Activated effector memory CD4-positive, alpha-beta T cell treated with Interleukin-2 at 50 U/mL for 16 hours (primary cell): ENCODE results near the gene RABIF.
"Not testable (repeated sequence)": the region's sequence is repeated elsewhere in the genome, so short reads cannot be mapped to it uniquely, and the experiment has no call there.

ENCODE experiments used
- DNase-seq: peaks from one replicate; pipeline ENCODE4 v3.0.0-alpha.2; 2020

Gene RABIF

GRCh38 chr1:202888531-202889360, at the start of gene RABIF:
Gene RABIF (minus strand): TSS chr1:202889149. CDS start chr1:202889098, 51 bp downstream.
- peak; percentile 96 for DNase-seq

- no peak for DNase-seq
Measured at GRCh38 chr1:202938287-202938925, 49.5 kb upstream of the RABIF start.

GRCh38 chr1:202936409-202936808, 47.5 kb upstream of the RABIF start:
- not testable (repeated sequence) for DNase-seq

- no peak for DNase-seq
Measured at GRCh38 chr1:202935844-202936243, 46.9 kb upstream of the RABIF start.

- no peak for DNase-seq
Measured at GRCh38 chr1:202934755-202935154, 45.8 kb upstream of the RABIF start.

GRCh38 chr1:202932476-202932875, 43.5 kb upstream of the RABIF start:
- DNase-seq = no peak

- peak; percentile 91 for DNase-seq
Measured at GRCh38 chr1:202926581-202927491, 37.9 kb upstream of the RABIF start, which contains the start of gene KLHL12. Gene KLHL12 (minus strand): TSS chr1:202927234. CDS start chr1:202925162, 2,072 bp downstream.

- no peak for DNase-seq
Measured at GRCh38 chr1:202923533-202923932, 34.6 kb upstream of the RABIF start.

- no peak for DNase-seq
Measured at GRCh38 chr1:202919615-202920014, 30.7 kb upstream of the RABIF start.

- DNase-seq = no peak
Measured at GRCh38 chr1:202915146-202915545, 26.2 kb upstream of the RABIF start.

GRCh38 chr1:202912476-202912875, 23.5 kb upstream of the RABIF start:
- DNase-seq = not testable (repeated sequence)

GRCh38 chr1:202909494-202909893, 20.5 kb upstream of the RABIF start:
- no peak for DNase-seq

GRCh38 chr1:202908998-202909397, 20.0 kb upstream of the RABIF start:
- DNase-seq = no peak

GRCh38 chr1:202905331-202905730, 16.4 kb upstream of the RABIF start:
- no peak for DNase-seq

GRCh38 chr1:202903808-202904207, 14.9 kb upstream of the RABIF start:
- not testable (repeated sequence) for DNase-seq

GRCh38 chr1:202901555-202901954, 12.6 kb upstream of the RABIF start:
- no peak for DNase-seq

GRCh38 chr1:202892501-202892900, 3.6 kb upstream of the RABIF start:
- no peak for DNase-seq

- no peak for DNase-seq
Measured at GRCh38 chr1:202890392-202890791, 1.4 kb upstream of the RABIF start.

GRCh38 chr1:202888221-202888530, 773 bp downstream of the RABIF start:
- no peak for DNase-seq

- DNase-seq = no peak
Measured at GRCh38 chr1:202880961-202881460, 7.9 kb downstream of the RABIF start.

GRCh38 chr1:202880062-202880461, 8.9 kb downstream of the RABIF start:
- no peak for DNase-seq

GRCh38 chr1:202879128-202879527, 9.8 kb downstream of the RABIF start:
- DNase-seq = no peak

GRCh38 chr1:202873026-202873425, 15.9 kb downstream of the RABIF start:
- DNase-seq = no peak
